ENCODE data around the gene CDK18.
"Not testable (repeated sequence)": the region's sequence is repeated elsewhere in the genome, so short reads cannot be mapped to it uniquely, and the experiment has no call there.

CDK18 gene

DNA sequence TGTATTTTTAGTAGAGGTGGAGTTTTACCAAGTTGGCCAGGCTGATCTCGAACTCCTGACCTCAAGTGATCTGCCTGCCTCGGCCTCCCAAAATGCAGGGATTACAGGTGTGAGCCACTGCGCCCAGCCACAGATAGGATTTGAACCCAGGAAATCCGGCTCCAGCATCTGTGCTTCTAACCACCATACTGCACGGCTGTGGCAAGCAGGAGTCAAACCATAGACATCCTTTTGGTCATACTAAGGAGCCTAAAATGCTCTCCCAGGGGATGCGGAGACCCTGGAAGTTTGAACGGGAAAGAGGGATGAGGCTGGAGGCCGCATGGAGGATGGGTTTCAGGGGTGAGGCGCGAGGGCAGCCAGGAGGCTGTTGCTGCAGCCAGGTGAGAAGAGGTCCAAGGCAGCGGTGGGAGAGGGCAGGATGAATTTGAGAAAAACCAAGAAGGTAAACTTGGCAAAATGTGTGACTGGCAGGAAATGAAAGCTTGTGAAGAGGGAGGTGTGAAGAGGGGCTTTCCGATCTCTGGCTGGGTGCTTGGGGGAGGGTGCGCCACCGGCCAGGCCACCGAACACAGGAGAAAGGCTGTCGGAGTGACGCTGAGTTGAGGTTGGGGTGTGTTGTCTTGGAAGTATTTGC is 24.0 kb upstream of the CDK18 start:
- peak; percentile 20 to 43 (median 35) for DNase-seq (ENCODE audit: low read depth in 3 of 3)

DNA sequence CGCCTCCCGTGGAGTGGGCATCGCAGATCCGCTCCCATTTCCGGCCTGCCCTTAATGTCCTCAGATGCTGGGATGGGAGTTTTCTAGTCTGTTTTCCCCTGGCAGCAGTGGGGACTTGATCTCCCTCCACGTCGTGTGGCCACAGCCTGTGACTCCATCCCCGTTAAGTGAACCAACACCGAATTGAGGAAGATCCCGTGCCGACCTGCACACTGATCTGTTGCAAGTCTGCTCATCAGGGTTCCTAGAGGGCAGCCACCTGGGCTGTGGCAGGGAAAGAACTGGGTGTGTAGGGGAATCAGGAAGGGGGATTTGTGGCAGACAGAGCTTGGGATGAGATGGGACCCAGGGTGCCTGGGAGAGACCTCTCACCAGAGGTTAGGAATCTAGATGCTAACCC is 23.3 kb upstream of the CDK18 start:
- no peak for DNase-seq (ENCODE audit: low read depth in 3 of 3)

DNA sequence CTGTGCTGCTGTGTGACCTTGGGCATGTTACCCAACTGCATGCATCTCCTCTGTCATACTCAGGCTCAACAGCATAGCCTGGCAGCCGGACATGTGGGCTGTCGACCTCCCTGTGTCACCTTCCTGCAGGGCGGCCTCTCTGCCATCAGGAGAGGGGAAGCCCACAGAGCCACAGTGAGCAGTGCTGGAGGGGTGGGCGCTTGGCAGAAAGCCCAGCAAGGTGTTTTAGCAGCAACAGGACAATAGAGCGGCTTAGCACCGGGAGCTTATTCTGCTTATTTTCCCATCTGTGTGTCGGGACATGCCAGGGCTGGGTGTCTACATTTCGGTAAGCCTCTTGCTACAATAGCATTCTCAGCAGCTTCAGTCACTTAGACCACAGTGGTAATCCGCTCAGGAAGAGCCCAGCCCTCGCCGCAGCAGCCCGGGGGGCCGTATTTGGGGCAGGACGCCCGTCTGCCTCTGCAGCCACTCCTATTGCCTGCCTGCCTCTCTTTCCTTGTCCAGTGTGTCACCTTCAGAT is 22.8 kb upstream of the CDK18 start:
- no peak for DNase-seq (ENCODE audit: low read depth in 3 of 3)

DNA sequence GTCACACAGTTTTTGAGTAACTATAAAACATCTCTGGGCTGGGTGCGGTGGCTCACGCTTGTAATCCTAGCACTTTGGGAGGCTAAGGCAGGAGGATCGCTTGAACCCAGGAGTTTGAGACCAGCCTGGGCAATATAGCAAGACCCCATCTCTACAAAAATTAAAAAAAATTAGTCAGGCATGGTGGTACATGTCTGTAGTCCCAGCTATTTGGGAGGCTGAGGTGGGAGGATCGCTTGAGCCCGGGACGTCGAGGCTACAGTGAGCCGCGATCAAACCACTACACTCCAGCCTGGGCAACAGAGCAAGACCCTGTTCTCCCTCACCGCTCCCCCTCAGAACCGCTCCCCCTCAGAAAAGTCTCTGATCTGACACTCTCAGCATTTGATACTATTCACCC is 21.9 kb upstream of the CDK18 start:
- DNase-seq (ENCODE audit: low read depth in 3 of 3) = not testable (repeated sequence)

DNA sequence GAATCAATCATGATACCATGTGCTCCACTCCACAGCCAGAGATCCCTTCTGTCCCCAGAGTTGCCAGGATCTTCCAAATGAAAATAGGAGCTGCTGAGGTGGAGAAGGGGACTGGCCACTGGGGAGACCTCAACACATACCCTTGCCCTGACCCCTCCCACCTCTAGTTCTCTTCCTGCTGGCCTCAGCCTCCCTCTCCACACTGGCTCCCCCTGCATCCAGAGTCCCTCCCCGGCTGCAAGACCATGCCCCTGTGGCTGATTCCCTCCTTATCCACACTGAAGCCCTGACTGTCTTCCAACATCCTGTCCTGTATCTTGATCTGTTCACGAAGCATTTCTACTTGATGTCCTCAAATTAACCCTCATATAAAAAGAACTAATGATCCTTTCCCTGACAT is 21.1 kb upstream of the CDK18 start:
- DNase-seq (ENCODE audit: low read depth in 3 of 3) = no peak

DNA sequence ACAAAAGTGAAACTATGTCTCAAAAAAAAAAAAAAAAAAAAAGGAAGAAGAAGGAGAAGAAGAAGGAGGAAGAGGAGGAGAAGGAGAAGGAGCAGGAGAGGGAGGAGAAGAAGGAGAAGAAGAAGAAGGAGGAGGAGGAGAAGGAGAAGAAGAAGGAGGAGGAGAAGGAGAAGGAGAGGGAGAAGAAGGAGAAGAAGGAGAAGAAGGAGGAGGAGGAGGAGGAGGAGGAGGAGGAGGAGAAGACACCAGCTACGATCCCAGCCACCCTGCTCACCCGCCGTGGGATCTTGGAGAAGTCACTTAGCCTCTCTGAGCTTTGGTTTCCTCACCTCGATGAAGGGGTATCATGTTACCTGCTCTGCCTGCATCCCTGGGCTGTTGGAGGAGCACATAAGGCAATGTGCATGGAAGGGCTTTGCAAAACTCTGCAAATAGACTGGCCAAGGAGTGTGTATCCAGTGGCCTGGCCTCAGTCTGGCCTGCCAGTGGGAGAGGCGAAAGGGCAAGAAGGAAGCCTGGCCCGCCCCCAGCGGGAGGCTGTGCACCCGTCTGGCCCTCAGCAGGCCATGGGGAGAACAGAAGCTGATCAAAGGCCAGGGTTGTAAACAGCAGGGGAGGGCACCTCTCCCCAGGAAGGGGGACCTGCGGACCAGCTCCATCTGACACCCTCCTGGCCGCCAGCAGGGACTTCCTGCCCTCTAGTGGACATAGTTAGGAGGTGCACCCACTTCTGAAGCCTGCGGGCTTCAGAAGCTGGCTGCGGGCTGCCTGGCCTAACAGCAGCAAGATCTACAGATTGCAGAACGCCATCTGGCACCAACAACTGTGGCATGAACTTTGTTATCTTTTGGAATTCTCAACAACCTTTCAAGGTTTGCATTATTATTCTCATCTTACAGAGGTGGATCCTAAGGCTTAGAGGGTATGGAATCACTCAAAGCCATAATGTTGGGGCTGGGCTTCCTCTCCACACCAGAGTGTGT is 19.2 kb upstream of the CDK18 start:
- DNase-seq (ENCODE audit: low read depth in 3 of 3) = peak; percentile 26 to 49 (median 26)

DNA sequence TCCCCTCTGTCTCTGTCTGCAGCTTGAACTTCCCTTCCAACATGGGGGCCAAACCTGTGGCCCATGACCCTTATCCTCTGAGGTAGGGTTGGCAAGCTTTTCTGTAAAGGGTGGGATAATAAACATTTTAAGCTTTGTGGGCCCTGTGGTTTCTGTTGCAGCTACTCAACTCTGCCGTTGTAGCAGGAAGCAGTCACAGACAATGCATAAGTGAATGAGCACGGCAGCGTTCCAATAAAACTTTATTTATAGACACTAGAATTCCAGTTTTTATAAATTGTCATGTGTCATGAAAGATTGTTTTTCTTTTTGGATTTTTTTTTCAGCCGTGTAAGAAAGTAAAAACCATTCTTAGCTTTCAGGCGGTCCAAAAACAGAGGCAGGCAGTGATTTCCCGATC is 18.2 kb upstream of the CDK18 start:
- DNase-seq (ENCODE audit: low read depth in 3 of 3) = no peak

DNA sequence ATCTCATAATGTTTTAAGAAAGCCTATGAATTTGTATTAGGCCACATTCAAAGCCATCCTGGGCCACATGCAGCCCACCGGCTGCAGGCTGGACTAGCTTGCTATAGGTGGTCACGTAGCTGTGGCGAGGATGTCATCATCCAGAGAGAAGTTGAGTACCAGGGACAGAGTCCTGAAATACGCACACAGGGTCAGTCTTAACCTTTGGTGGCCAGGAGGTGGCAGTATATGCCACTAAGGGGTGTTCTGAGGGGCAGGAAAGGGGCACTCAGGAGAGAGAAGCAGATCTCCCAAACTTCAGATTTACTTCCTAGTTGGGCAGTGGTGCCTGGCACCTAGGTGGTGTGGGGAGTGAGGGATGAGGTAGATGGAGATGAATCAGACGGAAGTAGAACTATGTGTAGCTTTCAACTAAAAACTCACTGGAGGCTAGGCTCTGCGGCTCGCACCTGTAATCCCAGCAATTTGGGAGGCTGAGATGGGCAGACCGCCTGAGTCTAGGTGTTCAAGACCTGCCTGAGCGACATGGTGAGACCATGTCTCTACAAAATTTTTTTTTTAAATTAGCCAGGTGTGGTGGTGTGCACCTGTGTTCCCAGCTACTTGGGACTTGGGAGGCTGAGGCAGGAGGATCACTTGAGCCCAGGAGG is 16.3 kb upstream of the CDK18 start:
- DNase-seq (ENCODE audit: low read depth in 3 of 3) = peak in 1 of 3 donors; percentile 42

DNA sequence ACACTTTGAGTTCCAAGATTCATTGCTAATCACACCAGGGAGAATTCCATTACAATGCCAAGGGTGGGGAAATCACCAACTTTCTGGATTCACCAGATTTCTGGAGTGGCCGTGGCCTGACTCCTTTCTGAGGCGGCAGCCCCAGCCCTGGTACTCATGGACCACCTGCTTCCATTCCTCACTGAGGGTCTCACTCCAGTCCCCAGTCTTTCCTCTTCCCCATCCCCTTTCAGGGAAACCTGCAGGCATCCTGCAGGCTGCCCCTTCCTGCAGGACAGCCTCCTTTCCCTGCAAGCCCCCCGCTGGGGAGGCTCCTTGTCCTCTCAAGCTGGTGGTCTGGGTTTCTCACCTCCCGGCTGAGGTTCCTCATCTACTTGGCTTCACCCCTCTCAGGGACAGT is 12.7 kb upstream of the CDK18 start:
- no peak for DNase-seq (ENCODE audit: low read depth in 3 of 3)

DNA sequence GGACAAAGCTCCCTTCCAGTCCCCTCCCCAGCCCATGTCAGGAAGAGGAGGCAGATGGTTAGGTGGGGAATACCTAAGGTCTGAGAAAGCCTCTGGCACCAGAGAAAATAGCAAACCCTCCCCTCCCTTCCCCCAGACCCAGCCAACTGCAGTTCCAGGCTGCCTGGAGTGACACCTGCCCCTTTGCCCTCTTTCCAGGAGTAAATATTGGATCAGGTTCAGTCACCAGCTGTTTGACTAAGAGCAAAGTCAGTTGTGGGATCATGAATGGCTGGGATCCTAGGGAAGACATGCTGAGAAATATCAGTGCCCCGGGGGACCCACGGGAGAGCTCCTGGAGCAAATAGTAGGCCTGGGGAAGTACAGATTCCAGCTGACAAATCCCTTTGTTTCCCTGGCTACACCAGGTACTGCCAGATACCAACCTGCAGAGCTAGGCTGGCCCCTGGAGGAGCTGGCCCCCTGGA is 12.2 kb upstream of the CDK18 start:
- DNase-seq (ENCODE audit: low read depth in 3 of 3) = no peak

DNA sequence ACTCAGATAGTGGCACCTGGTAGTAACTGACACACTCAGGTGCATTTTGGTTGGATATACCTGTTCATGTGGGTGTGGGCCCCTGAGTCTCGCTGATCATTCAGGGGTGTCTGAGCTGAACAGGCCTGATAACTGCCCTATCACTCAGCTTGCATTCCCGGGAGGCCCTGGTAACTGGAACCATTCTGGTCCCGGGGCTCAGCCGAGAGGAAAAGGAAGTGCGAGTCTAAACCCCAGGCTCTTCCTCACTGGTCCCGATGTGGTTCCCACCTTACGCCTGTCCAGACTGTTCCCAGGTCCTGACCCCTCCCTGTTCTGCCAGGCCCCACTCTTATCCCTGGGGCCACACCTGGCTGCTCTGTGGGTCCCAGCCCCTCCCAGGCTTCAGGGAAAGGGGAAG is 11.7 kb upstream of the CDK18 start:
- DNase-seq (ENCODE audit: low read depth in 3 of 3) = no peak

DNA sequence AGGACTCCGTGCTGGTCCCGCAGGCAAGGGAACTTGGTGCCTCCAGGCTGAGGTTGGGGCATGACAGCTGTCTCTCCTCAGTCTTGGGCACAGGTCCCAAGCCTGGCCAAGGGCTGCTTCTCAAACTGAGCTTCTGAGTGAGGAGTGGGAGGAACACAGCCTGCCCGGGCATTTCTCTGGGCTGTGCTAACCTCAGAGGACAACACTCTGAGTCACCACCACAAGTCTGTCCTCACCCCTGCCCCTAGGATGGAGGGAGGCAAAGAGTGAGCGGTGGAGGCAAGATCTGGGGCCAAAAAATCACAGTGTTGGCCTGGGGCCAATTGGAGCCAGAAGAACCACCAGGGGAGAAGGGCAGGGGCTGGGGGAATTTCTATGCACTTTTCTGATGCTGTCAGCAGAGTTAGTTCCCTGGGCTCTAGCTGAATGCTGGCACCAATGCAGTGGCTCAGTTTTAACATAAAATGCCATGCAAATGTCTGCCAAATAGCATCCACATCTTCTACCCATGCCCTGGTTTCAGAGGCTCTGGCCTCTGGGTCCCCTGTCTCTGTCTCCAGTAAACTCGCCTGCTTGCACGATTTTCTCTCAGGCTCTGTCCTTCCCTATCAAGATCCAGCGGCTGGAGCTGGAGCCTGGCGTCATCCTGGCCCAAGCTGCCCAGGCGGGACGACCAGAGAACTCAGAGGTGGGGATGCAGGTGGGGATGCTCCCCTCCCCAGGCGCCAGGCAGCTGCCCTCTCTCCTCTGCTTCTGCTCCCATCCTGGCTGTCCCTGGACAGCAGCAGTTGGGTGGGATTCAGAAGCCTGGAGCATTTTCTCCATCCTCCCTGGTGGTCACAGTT is 11.0 kb upstream of the CDK18 start:
- no peak for DNase-seq (ENCODE audit: low read depth in 3 of 3)

DNA sequence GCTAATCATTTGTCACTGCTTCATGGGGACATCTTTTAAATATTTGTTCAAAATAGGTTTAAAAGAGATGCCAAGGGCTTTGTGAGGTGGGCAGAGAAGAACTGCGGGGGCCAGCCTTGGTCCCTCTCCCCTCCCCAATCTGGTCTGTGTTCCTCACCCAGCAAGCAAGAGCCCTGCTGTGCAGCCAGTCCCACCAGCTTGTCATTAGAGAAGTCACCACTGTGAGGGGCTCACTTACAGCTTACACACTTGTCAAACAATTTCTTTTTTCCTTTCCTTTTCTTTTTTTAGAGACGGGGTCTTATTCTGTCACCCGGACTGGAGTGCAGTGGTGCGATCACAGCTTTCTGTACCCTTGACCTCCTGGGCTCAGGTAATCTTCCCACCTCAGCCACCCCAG is 10.4 kb upstream of the CDK18 start:
- DNase-seq (ENCODE audit: low read depth in 3 of 3) = no peak

DNA sequence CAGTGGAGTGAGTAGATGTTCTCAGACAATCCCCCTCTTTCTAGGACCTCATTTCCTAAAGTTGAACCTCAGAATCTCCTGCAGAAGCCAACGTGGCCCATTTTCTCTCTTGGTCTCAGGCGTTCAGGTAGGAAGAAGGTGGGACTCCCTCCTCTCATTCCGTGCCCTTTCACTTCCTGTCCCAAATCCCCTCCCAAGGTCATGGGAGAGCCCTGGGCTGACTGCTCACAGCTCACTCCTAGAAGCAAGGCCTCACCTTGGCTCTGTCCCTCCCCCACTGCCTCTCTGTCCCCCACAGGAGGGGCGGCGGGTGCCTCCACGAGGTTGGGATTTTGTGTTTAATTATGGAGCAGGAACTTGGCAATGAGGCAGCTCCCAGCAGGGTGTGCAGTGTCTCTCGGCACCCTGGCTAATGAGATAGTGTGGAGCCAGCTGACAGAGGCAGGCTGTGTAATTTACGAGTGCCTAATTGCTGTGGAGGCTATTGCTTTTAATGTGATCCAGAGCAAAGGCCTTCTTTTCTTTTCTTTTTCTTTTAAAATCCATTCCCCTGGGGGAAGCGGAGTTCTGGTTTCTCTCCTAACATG is 9.1 kb upstream of the CDK18 start:
- DNase-seq (ENCODE audit: low read depth in 3 of 3) = no peak

DNA sequence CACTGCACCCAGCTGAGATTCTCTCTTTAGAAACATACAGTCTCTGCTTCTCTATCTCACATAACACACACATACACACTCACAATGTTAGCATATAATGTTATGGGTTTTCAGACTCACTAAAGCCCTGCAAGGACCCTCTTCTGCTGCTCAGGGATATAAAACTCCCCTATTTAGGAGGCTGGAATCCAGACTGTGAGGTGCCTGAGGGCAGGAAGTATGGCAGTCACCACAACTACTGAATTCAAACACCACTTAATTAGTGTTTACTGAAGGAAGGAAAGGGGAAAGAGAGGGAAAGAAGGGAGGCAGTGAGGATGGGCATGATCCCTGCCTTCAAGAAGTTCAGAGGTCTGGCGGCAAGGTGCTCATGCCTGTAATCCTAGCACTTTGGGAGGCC is 7.8 kb upstream of the CDK18 start:
- no peak for DNase-seq (ENCODE audit: low read depth in 3 of 3)

DNA sequence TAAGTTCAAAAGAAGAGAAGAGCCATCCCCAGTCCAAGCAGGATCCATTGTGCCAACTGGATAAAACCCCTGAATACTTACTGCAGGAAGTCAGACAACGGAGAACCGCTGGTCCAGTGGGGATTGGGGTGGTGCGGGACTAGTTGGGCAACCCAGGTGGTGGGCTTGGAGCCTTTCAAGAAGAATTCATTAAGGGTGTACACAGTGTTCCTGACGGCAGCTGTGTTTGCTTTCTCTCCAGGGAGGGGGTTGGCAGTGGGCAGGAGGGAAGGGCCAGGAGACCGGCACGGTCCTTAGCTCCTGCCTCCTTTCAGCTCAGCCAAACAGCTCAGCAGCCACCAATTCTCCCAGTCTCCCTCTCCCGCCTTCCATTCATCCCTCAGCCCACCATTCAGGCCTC is 7.1 kb upstream of the CDK18 start:
- DNase-seq (ENCODE audit: low read depth in 3 of 3) = no peak

DNA sequence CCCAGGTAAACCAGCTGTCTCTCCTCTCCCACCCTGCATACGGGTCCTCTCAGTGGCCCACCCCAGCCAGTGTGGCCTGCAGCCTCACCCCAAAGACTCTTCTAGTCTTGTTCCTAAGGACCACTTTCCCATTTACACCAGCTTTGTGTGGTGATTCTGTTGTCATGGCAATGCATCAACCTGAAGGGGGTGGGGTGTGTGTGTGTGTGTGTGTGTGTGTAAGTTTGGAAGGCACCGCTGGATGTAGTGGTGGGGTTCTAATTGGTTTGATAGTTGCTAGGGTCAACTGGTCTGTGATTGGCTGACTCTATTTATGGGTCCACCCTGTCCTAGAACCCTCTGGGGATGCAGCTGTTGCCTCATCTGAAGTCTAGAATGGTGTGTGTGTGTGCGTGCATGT is 4.7 kb upstream of the CDK18 start:
- no peak for DNase-seq (ENCODE audit: low read depth in 3 of 3)

DNA sequence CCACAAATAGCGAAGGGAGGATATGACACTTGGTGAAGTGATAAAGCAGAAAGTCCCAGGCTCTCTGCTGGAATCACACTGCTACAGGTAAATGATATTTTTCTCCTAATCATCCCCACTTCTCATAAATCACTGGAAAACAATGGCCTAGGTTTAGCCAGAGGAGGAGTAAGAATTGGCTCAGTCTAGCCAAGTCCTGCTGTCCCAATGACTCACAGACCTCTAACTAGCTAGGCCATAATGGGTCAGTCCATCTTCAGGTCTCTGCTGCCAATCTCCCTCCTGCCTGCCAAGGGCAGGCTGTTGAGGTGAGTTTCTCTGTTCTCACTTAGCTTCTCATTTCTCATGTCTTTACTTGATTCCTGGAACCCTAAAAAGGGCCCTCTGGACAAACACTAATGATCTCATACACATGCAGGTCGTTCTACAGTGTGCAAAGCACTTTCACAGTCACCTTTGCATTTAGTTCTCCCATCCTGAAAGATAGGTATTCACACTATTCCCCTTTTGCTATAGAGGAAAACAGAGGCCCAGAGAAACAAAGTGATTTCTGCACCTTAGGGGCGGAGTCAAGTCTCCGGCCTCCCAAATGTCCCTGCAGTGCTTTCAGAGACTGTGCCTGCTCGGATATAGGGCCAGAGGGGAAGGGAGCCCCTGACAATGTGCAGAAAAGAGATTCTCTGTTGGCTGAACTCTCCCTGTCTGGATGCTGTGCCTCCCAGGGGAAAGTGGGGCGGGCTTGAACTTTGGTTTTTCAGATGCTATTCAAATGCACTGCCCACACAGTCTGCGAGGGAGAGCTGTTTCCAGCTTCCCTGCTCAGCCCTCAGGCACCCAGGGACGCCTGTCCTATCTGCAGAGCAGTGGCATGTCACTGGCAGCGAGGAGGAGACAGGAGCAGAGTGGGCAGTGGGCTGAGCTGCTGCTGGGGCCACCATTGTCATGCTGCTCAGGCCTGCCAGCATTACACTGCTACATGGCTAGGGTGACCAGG is 3.9 kb upstream of the CDK18 start:
- DNase-seq (ENCODE audit: low read depth in 3 of 3) = no peak

DNA sequence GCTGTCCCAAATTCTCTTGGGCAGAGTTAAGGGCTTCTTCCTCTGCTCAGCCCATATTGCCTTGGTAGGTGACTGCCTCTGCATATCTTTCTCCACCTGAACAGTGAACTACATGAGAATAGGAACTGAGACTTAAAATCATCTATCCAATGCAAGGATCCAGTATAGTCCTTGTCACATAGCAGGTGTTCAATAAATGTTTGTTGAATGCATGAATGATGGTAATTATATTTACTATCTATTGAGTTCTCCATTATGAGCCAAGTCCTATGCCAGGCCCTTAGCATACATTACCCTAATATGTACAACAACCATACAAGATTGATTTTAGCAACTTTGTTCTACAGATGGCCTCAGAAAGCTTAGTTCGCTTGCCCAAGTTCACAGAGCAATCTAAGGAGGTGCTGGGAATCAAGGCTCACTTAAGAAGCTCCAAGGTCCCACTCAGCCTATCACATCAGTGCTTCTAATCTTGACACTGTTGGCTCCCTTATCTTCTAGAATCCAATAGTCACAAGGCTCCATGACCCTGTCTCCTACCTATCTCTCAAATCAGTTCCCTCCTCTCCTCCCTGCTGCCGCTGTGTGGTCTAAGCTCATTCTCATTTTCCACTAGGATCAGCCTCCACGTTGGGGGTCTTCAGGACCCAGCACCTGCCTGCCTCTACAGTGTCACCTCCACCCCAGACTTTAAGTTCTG is 2.2 kb upstream of the CDK18 start:
- DNase-seq (ENCODE audit: low read depth in 3 of 3) = no peak

Data from stimulated activated CD4-positive, alpha-beta T cell treated with anti-CD3 and anti-CD28 coated beads, TNF-alpha, amount 100 ng/mL, for 48 hours (primary cell).